ENCODE measurements around the gene NIM1K.
A peak's percentile ranks its signal among the peaks of the same experiment; 100 is the strongest.
"Not testable (repeated sequence)": the region's sequence is repeated elsewhere in the genome, so short reads cannot be mapped to it uniquely, and the experiment has no call there.

The NIM1K gene

DNA sequence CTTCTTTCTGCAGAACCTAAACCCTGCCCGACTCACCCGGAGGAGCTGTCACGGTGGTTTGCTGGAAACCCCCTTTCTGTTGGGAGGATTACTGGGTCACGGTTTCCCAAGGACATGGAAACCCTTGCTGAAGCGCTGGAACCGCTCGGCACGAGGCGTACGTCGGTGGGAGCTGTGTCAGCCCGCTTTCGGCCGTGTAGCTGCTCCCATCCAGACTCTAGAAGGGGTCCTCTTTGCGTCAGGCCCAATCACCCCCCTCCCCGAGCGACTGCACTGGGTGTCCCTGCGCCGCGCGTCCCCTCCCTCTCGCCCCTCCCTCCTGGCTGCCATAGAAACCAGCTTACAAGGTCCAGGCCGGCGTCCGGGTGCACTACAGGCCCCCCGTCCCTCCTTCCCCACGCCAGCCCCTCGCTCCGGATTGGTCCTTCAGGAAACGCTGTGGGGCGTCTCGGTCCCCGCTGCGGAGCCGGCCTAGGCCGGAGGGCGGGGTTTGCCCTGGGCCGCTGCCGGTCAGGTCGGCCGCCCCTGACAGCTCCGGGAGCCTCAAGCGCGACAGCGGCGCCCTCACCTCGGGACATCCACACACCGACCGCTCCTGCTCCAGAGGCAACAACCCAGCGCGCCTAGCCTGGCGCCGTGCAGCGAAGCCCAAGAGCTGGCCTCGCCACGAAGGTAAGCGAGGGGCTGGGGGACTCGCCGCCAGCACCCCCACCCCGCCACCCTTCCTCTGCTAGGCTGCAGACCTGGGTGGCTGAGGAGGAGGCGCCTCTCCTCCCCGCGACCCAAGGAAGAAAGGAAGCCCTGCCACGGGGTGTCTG, at the start of gene NIM1K:
NIM1K (plus strand) TSS at position 486 of the 818 bp plus-strand sequence. CDS start 53,551 bp downstream, outside the sequence.
- peak; percentile 44 for DNase-seq

GRCh38 chr5:43145071-43145470, 47.0 kb upstream of the NIM1K start:
- DNase-seq = no peak

DNA sequence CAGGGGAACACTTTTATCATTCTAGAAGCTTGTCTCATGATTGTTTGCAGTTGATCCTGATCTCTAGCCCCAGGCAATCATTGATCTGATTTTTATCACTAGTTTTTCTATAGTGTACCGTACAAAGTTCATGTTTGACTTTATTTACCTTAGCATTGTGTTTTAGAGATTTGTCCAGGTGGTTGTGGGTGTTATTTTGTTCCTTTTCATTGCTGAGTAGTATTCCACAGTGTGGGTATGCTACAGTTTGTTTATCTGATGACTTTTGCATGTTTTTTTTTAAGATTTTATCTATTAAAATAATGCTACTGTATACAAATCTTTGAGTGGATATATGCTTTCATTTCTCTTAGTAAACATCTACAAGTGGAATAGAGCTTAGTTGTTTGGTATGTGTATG, 45.1 kb upstream of the NIM1K start:
- DNase-seq = no peak

DNA sequence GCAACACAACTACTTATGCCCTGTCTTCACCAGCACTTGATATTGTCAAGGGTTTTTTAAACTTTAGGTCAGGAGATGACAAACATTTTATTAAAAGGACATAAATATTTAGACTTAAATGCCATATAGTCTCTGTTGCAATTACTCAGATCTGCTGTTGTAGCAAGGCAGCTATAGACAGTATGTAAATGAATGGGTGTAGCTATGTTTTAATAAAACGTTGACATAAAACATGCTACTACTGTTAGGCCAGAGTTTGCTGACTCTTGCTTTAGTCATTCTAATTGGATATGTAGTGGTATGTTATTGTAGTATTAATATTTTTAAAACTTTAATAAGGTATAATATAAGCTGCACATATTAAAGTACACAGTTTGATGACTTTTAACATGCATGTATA, 43.6 kb upstream of the NIM1K start:
- DNase-seq = no peak

- no peak for DNase-seq
Measured at GRCh38 chr5:43149231-43149630, 42.8 kb upstream of the NIM1K start.

DNA sequence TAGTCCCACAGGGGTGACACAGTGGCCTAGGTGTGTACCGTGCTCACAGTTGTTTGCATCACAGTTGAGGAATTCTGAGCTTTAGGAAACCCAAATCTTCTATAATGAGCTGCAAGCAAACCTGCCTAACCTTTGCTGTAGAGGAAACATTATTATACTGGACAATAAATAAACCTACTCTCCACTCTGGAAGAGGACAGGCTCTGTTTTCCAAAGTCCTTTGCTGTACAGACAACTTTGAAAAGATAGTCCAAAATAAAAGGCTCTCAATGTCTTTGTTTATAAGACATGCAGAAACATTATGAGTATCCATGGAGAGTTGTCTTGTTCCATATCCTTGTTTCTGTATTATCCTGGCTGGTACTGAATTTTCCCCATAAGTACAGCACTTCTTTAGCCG, 42.0 kb upstream of the NIM1K start:
- no peak for DNase-seq

- no peak for DNase-seq
Measured at GRCh38 chr5:43150748-43151147, 41.3 kb upstream of the NIM1K start.

DNA sequence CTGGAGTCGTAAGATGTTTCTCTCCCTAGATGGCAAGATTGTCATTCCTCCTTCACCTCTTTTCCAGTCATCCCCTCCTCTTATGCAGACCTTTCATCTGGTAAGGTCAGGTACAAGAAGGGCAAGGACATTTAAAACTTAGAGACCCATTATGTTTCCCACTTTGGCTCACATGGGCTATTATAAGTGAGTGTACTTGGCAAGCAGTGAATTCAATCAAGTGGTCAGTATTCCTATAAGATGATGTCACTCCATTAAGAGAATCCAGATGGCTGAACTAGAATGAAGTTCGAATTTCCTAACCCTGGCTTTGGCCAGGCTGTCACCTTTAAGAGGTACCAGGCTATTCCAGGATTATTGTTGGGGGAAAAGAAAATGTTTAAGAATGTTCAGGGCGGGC, 39.1 kb upstream of the NIM1K start:
- DNase-seq = no peak

- DNase-seq = no peak
Measured at GRCh38 chr5:43154469-43154868, 37.6 kb upstream of the NIM1K start.

DNA sequence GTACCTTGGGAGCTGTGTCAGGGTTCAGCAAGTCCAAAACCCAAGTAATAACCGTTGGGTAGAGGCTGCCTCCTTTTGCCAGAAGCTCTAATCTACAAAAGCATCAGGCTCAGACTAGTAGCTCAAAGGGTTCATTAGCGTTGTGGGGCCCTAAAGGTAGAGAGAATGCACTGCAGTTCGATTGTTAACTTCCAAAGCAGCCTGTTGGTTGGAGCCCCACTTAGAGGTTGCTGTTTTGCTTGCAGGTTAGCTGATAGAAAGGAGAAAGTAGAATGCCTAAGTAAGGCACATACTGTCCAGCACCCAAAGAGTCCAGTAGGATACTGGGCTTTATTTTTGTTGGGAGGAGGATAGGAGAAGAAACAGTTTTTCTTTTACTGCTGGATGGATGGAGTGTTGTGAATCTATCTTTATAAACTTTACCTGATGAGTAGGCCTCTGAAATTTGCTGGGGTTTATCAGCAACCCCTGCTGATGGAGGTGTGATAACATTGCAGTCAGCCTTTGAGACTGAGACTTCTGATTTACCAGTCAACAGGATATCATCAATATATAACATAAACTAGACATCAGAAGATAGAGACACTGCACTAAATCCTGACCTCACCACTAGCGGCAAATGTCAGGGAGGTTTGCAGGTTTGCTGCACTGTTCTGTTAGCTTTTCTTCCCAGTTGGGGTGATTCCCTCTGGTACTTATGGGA, 36.5 kb upstream of the NIM1K start:
- DNase-seq = no peak

DNA sequence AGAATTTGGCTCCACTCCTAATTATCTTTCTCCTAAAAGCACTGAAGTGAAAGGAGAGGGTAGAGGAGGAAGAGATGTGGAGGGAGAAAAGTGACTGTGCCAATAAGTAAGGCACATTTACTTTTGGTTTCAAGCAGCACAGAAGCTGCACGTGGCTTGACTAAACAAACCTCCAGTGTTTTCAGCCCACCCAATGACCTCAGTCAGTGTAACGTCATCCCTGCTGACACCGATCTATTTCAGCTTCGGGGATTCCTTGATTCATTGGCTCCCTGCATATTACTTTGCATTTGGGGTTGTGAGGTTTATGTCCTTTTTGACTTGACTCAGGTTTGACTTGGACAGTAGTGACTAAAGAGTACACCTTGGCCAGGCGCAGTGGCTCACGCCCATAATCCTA, 35.6 kb upstream of the NIM1K start:
- DNase-seq = no peak

GRCh38 chr5:43157068-43157467, 35.0 kb upstream of the NIM1K start:
- DNase-seq = no peak

- no peak for DNase-seq
Measured at GRCh38 chr5:43161244-43161643, 30.8 kb upstream of the NIM1K start.

- DNase-seq = not testable (repeated sequence)
Measured at GRCh38 chr5:43164801-43165200, 27.2 kb upstream of the NIM1K start.

DNA sequence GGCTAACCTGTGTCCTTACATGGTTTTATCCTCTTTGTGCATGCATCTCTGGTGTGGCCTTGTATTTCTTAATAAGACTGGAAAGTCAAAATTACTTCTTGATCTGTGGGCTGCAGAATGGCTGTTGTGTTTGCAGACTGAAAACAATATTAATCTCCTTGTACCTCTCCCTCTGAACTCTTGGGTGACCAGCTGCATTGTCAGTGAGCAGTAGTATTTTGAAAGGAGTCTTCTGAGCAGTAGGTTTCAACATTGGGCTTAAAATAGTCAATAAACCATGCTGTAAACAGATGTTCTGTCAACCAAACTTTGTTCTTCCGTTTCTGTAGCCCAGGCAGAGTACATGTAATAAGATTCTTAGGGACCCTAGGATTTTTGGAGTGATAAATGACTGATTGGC, 26.7 kb upstream of the NIM1K start:
- no peak for DNase-seq

- no peak for DNase-seq
Measured at GRCh38 chr5:43168175-43168574, 23.9 kb upstream of the NIM1K start.

- no peak for DNase-seq
Measured at GRCh38 chr5:43171451-43171850, 20.6 kb upstream of the NIM1K start.

DNA sequence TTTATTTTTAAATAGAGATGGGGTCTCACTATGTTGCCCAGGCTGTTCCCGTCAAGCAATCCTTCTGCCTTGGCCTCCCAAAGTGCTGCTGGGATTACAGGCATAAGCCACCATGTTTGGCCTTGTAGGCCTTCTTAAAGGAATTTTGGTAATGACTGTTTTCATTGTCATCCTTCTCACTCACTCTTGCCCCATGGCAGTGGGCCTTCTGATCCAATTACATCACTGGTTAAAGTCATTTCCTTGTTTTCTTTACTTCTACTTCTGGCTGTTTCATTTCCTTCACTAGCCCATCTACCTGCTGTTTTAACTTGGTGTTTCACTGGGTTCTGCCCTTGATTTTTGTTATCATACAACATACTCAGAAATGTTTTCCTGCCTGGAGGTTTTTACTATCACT, 20.1 kb upstream of the NIM1K start:
- no peak for DNase-seq

DNA sequence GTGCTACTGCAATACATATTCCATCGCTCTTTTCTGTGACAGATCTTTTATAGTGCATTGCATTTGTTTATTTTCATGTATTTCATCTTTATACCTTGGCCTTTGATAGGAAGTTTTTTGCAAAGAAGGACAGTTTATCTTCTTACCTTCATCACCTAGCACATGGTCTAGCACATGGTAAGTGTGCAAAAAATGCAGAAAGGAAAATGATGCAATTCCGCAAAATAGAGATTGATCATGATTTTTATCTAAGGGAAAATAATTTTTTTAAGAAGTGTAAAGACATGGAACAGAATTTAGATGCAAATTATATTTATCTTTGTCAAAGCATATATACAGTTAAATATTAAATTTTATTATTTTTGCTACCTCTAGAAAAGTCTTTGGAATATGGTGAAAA, 19.2 kb upstream of the NIM1K start:
- DNase-seq = no peak

- DNase-seq = no peak
Measured at GRCh38 chr5:43174586-43174985, 17.4 kb upstream of the NIM1K start.

- no peak for DNase-seq
Measured at GRCh38 chr5:43179836-43180235, 12.2 kb upstream of the NIM1K start.

DNA sequence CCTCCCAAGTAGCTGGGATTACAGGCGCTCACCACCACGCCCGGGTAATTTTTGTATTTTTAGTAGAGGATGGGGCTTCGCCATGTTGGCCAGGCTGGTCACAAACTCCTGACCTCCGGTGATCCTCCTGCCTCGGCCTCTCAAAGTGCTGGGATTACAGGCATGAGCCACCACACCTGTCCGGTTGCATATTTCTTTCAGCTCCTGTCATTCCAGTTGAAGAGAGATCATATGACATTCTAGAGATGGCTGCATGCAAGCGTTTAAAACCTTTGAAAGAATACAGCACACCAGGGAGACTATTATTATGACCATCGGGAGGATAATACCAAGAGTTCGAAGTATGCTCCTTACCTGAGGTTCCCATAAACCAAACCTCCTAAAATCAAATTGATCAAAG, 9.6 kb upstream of the NIM1K start:
- no peak for DNase-seq

DNA sequence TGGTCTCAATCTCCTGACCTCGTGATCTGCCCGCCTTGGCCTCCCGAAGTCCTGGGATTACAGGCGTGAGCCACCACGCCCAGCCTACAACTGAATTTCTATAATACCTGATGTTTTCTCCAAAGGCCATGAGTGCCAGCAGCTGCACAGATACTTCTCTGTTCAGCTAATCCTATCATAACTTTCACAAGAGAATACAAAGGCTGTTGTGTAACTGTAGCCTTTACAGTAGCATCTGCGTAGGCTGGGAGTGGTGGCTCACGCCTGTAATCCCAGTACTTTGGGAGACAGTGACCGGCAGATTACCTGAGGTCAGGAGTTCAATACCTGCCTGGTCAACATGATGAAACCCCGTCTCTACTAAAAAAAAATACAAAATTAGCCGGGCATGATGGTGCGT, 8.9 kb upstream of the NIM1K start:
- DNase-seq = not testable (repeated sequence)

GRCh38 chr5:43190755-43191603, 1.0 kb upstream of the NIM1K start:
- DNase-seq = no peak

Measured in activated CD4-positive, CD25-positive, alpha-beta regulatory T cell treated with anti-CD3 and anti-CD28 coated beads, Interleukin-2, amount 50 U/mL, for 72 hours (primary cell).